Duodenal mucosa (tissue), 2 donors: ENCODE measurements around the gene KCNJ9.

Experiments used
- H3K27ac ChIP-seq: one replicate; pipeline ENCODE4 v1.7.0; 2013; ENCODE audit warnings: low read depth, low read length
- H3K27me3 ChIP-seq, 2 donors: one replicate each; pipeline ENCODE4 v1.7.0; 2013; ENCODE audit warnings: low read length in 2 of 2, control low read depth in 1 of 2; ENCODE audit not compliant: insufficient read depth in 2 of 2, control insufficient read depth in 1 of 2
- H3K36me3 ChIP-seq, 2 donors: one replicate each; pipeline ENCODE4 v1.7.0; 2013; ENCODE audit warnings: low read length in 2 of 2, control low read depth in 1 of 2; ENCODE audit not compliant: insufficient read depth in 2 of 2, control insufficient read depth in 1 of 2
- H3K4me1 ChIP-seq, 2 donors: one replicate each; pipeline ENCODE4 v1.7.0; 2013; ENCODE audit warnings: low read length in 2 of 2, control low read depth in 1 of 2; ENCODE audit not compliant: insufficient read depth in 2 of 2, control insufficient read depth in 1 of 2
- H3K4me3 ChIP-seq, 2 donors: one replicate each; pipeline ENCODE4 v1.7.0; 2013; ENCODE audit warnings: low read length in 2 of 2, low read depth in 1 of 2
- H3K9ac ChIP-seq, 2 donors: one replicate each; pipeline ENCODE4 v1.7.0; 2013; ENCODE audit warnings: low read length in 2 of 2, low read depth in 1 of 2
- H3K9me3 ChIP-seq, 2 donors: one replicate each; pipeline ENCODE4 v1.7.0; 2013; ENCODE audit warnings: low read length in 2 of 2, control low read depth in 1 of 2; ENCODE audit not compliant: control insufficient read depth in 1 of 2

Gene KCNJ9

GRCh38 chr1:160114085-160114484 lies 32.7 kb downstream of the KCNJ9 start:
- H3K4me3 ChIP-seq, result no peak overlapping the region
- no peak overlapping the region for H3K9ac ChIP-seq
- no peaks in the 10 kb centered on the region for H3K27me3 ChIP-seq
- no peak overlapping the region for H3K27ac ChIP-seq
- H3K36me3 ChIP-seq, result no peaks in the 10 kb centered on the region
- no peaks in the 10 kb centered on the region for H3K9me3 ChIP-seq
- H3K4me1 ChIP-seq, result no peaks in the 10 kb centered on the region

GRCh38 chr1:160115545-160116282 lies 34.4 kb downstream of the KCNJ9 start, which contains the start of gene ATP1A2:
Gene ATP1A2, plus strand, starts transcription at chr1:160115759. Its CDS starts 103 bp downstream, at chr1:160115862.
- Histone ChIP-seq H3K4me1 (no peaks in the 10 kb centered on the region), H3K9ac (no peak within 1 kb of the TSS)

GRCh38 chr1:160116283-160117147 lies 35.2 kb downstream of the KCNJ9 start:
- H3K9ac ChIP-seq, result no peak overlapping the region
- H3K27ac ChIP-seq, result no peak overlapping the region
- peak overlapping the region in 1 of 2 donors; percentile 32 for H3K4me3 ChIP-seq
- no peaks in the 10 kb centered on the region for H3K27me3 ChIP-seq
- H3K9me3 ChIP-seq, result no peaks in the 10 kb centered on the region
- no peaks in the 10 kb centered on the region for H3K36me3 ChIP-seq
- H3K4me1 ChIP-seq, result no peaks in the 10 kb centered on the region

More at GRCh38 chr1:160115545-160116282, 34.4 kb downstream of the KCNJ9 start, which contains the start of gene ATP1A2:
- Histone ChIP-seq H3K27me3 (no peaks in the 10 kb centered on the region), H3K4me3 (peak within 1 kb of the TSS in 1 of 2 donors; percentile 32), H3K27ac (no peak within 1 kb of the TSS), H3K36me3 (no peaks in the 10 kb centered on the region), H3K9me3 (no peaks in the 10 kb centered on the region)

GRCh38 chr1:160117300-160117699 lies 36.0 kb downstream of the KCNJ9 start:
- H3K27me3 ChIP-seq, result no peaks in the 10 kb centered on the region
- no peak overlapping the region for H3K27ac ChIP-seq
- no peaks in the 10 kb centered on the region for H3K4me1 ChIP-seq
- no peak overlapping the region for H3K4me3 ChIP-seq
- H3K9me3 ChIP-seq, result no peaks in the 10 kb centered on the region
- no peaks in the 10 kb centered on the region for H3K36me3 ChIP-seq
- no peak overlapping the region for H3K9ac ChIP-seq

- Histone ChIP-seq H3K27ac (no peak overlapping the region), H3K9ac (no peak overlapping the region), H3K4me3 (no peak overlapping the region), H3K4me1 (no peaks in the 10 kb centered on the region), H3K36me3 (no peaks in the 10 kb centered on the region), H3K9me3 (no peaks in the 10 kb centered on the region), H3K27me3 (no peaks in the 10 kb centered on the region)
Observed at GRCh38 chr1:160117709-160118183, 36.4 kb downstream of the KCNJ9 start.

- no peak overlapping the region for H3K27ac ChIP-seq
- no peak overlapping the region for H3K4me3 ChIP-seq
- H3K9ac ChIP-seq, result no peak overlapping the region
- H3K4me1 ChIP-seq, result no peaks in the 10 kb centered on the region
- no peaks in the 10 kb centered on the region for H3K27me3 ChIP-seq
- H3K9me3 ChIP-seq, result no peaks in the 10 kb centered on the region
- H3K36me3 ChIP-seq, result no peaks in the 10 kb centered on the region
Observed at GRCh38 chr1:160118928-160119327, 37.6 kb downstream of the KCNJ9 start.

- H3K36me3 ChIP-seq, result no peaks in the 10 kb centered on the region
- no peak overlapping the region for H3K9ac ChIP-seq
- H3K4me1 ChIP-seq, result no peaks in the 10 kb centered on the region
- no peaks in the 10 kb centered on the region for H3K27me3 ChIP-seq
- no peaks in the 10 kb centered on the region for H3K9me3 ChIP-seq
- H3K4me3 ChIP-seq, result no peak overlapping the region
- no peak overlapping the region for H3K27ac ChIP-seq
Observed at GRCh38 chr1:160120797-160121196, 39.5 kb downstream of the KCNJ9 start.

GRCh38 chr1:160121388-160121787 lies 40.0 kb downstream of the KCNJ9 start:
- H3K4me1 ChIP-seq, result no peaks in the 10 kb centered on the region
- H3K36me3 ChIP-seq, result no peaks in the 10 kb centered on the region
- no peaks in the 10 kb centered on the region for H3K9me3 ChIP-seq
- H3K27ac ChIP-seq, result no peak overlapping the region
- H3K4me3 ChIP-seq, result no peak overlapping the region
- no peaks in the 10 kb centered on the region for H3K27me3 ChIP-seq
- H3K9ac ChIP-seq, result no peak overlapping the region

GRCh38 chr1:160122978-160123495 lies 41.7 kb downstream of the KCNJ9 start:
- Histone ChIP-seq H3K27ac (no peak overlapping the region), H3K36me3 (no peaks in the 10 kb centered on the region), H3K4me3 (no peak overlapping the region), H3K27me3 (no peaks in the 10 kb centered on the region), H3K9me3 (no peaks in the 10 kb centered on the region), H3K9ac (no peak overlapping the region), H3K4me1 (peaks cover 1 to 3% of the 10 kb centered on the region in 2 donors)

GRCh38 chr1:160123726-160124125 lies 42.4 kb downstream of the KCNJ9 start:
- Histone ChIP-seq H3K9ac (no peak overlapping the region), H3K27me3 (no peaks in the 10 kb centered on the region), H3K36me3 (no peaks in the 10 kb centered on the region), H3K4me3 (no peak overlapping the region), H3K4me1 (peaks cover 2 to 5% of the 10 kb centered on the region in 2 donors), H3K27ac (no peak overlapping the region), H3K9me3 (no peaks in the 10 kb centered on the region)
